DOHH2 (cell line): ENCODE measurements around the gene KCNIP1.

Experiments
- H3F3A ChIP-seq: fragments of 200-600 bp; sonication (generic), shearing (Covaris generic); 2 replicates; pipeline ENCODE4 v1.6.0; 2016; ENCODE audit warnings: antibody characterized with exemption, mild to moderate bottlenecking; ENCODE audit not compliant: control insufficient read depth, insufficient read depth
- H3K27ac ChIP-seq: fragments of 200-600 bp; sonication (generic); 2 replicates; pipeline ENCODE4 v1.5.1; 2014; ENCODE audit warnings: low read depth, mild to moderate bottlenecking, low read length, moderate library complexity
- H3K27me3 ChIP-seq: fragments of 200-600 bp; sonication (generic); 2 replicates; pipeline ENCODE4 v1.6.1; 2014; ENCODE audit warnings: mild to moderate bottlenecking, low read length, mixed read lengths; ENCODE audit not compliant: control insufficient read depth
- H3K36me3 ChIP-seq: fragments of 200-600 bp; sonication (generic); 2 replicates; pipeline ENCODE4 v1.6.1; 2014; ENCODE audit warnings: mild to moderate bottlenecking, low read length, moderate library complexity, mixed read lengths; ENCODE audit not compliant: control insufficient read depth
- H3K4me1 ChIP-seq: fragments of 200-600 bp; sonication (generic); 2 replicates; pipeline ENCODE4 v1.6.1; 2014; ENCODE audit warnings: mild to moderate bottlenecking, low read length, mixed read lengths; ENCODE audit not compliant: control insufficient read depth
- H3K4me2 ChIP-seq: fragments of 200-600 bp; sonication (generic); 2 replicates; pipeline ENCODE4 v1.6.0; 2014; ENCODE audit warnings: mild to moderate bottlenecking, low read length, moderate library complexity
- H3K4me3 ChIP-seq: fragments of 200-600 bp; sonication (generic); 2 replicates; pipeline ENCODE4 v1.5.1; 2014; ENCODE audit warnings: mild to moderate bottlenecking, low read length, mixed read lengths
- H3K79me2 ChIP-seq: fragments of 200-600 bp; sonication (generic); 2 replicates; pipeline ENCODE4 v1.6.1; 2014; ENCODE audit warnings: mild to moderate bottlenecking, low read length, mixed read lengths; ENCODE audit not compliant: control insufficient read depth
- H3K9me2 ChIP-seq: fragments of 200-600 bp; sonication (generic); replicated peaks from 2 replicates; pipeline ENCODE4 v1.6.1; 2014; ENCODE audit warnings: mild to moderate bottlenecking, low read length, mixed read lengths; ENCODE audit not compliant: control insufficient read depth
- H3K9me3 ChIP-seq: fragments of 200-600 bp; sonication (generic); 2 replicates; pipeline ENCODE4 v1.6.1; 2014; ENCODE audit warnings: antibody characterized with exemption, low read length, mixed read lengths; ENCODE audit not compliant: control insufficient read depth, insufficient read depth
- H4K20me1 ChIP-seq: fragments of 200-600 bp; sonication (generic); 2 replicates; pipeline ENCODE4 v1.6.0; 2014; ENCODE audit warnings: low read depth, mild to moderate bottlenecking, antibody characterized with exemption, low read length, moderate library complexity; ENCODE audit not compliant: control insufficient read depth, insufficient read depth
- EZH2phosphoT487 ChIP-seq: fragments of 200-600 bp; sonication (generic); IDR thresholded peaks from 2 replicates; pipeline ENCODE4 v1.6.1; 2017; ENCODE audit warnings: borderline replicate concordance, mild to moderate bottlenecking, antibody characterized with exemption, low read length, moderate library complexity, mixed read lengths
- TF ChIP-seq, protein P1 (sequence below): fragments of 200-600 bp; sonication (generic); IDR thresholded peaks from one replicate; pipeline ENCODE4 v1.5.1; 2014; ENCODE audit warnings: antibody characterized with exemption, mild to moderate bottlenecking, low read depth, low read length; ENCODE audit not compliant: poor library complexity, severe bottlenecking

Gene KCNIP1

GRCh38 chr5:170488570-170488969, 15.2 kb upstream of the KCNIP1 start:
- Histone ChIP-seq H3K9me3 (no peaks in the 10 kb centered on the region), H3K79me2 (no peaks in the 10 kb centered on the region), H3K36me3 (no peaks in the 10 kb centered on the region), H3K27me3 (no peaks in the 10 kb centered on the region), H3K27ac (no peak overlapping the region), H3K4me3 (no peak overlapping the region), H3K9me2 (no peaks in the 10 kb centered on the region), H3F3A (no peaks in the 10 kb centered on the region), H3K4me2 (no peak overlapping the region), H4K20me1 (no peaks in the 10 kb centered on the region), H3K4me1 (no peaks in the 10 kb centered on the region)
- TF ChIP-seq EZH2phosphoT487, result no peak
- TF ChIP-seq, protein P1, sequence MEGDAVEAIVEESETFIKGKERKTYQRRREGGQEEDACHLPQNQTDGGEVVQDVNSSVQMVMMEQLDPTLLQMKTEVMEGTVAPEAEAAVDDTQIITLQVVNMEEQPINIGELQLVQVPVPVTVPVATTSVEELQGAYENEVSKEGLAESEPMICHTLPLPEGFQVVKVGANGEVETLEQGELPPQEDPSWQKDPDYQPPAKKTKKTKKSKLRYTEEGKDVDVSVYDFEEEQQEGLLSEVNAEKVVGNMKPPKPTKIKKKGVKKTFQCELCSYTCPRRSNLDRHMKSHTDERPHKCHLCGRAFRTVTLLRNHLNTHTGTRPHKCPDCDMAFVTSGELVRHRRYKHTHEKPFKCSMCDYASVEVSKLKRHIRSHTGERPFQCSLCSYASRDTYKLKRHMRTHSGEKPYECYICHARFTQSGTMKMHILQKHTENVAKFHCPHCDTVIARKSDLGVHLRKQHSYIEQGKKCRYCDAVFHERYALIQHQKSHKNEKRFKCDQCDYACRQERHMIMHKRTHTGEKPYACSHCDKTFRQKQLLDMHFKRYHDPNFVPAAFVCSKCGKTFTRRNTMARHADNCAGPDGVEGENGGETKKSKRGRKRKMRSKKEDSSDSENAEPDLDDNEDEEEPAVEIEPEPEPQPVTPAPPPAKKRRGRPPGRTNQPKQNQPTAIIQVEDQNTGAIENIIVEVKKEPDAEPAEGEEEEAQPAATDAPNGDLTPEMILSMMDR, result no peak

DNA sequence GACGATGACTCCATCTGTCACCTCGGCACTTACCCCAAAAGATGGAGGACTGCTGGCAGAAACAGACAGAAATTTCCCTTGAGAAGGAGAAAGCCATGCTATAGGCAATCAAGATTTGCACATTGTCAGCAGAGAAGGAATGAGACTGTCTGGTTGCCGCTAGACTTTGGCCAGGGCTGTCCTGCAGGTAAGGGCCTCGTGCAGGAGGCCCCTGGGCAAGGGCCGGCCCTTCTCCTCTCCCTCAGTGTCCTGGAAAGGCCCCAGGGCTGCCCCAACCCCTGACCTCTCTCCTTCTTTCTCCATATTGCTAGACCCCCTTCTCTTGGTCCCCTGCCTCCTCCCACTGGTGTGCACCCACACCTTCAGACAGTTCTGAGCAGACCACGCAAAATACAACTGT, 14.6 kb upstream of the KCNIP1 start:
- TF ChIP-seq EZH2phosphoT487, result no peak
- TF ChIP-seq, protein P1, result no peak
- H3K36me3 ChIP-seq, result no peaks in the 10 kb centered on the region
- H4K20me1 ChIP-seq, result no peaks in the 10 kb centered on the region
- no peak overlapping the region for H3K4me2 ChIP-seq
- H3K9me2 ChIP-seq, result no peaks in the 10 kb centered on the region
- H3K4me1 ChIP-seq, result no peaks in the 10 kb centered on the region
- no peak overlapping the region for H3K27ac ChIP-seq
- no peak overlapping the region for H3K4me3 ChIP-seq
- H3K9me3 ChIP-seq, result no peaks in the 10 kb centered on the region
- no peaks in the 10 kb centered on the region for H3K79me2 ChIP-seq
- no peaks in the 10 kb centered on the region for H3F3A ChIP-seq
- no peaks in the 10 kb centered on the region for H3K27me3 ChIP-seq

- H3K4me2 ChIP-seq, result no peak overlapping the region
- no peaks in the 10 kb centered on the region for H4K20me1 ChIP-seq
- H3K9me2 ChIP-seq, result no peaks in the 10 kb centered on the region
- H3K79me2 ChIP-seq, result no peaks in the 10 kb centered on the region
- TF ChIP-seq, protein P1, result no peak
- no peak for TF ChIP-seq EZH2phosphoT487
- H3F3A ChIP-seq, result no peaks in the 10 kb centered on the region
- H3K4me1 ChIP-seq, result no peaks in the 10 kb centered on the region
- H3K4me3 ChIP-seq, result no peak overlapping the region
- H3K36me3 ChIP-seq, result no peaks in the 10 kb centered on the region
- no peak overlapping the region for H3K27ac ChIP-seq
- no peaks in the 10 kb centered on the region for H3K9me3 ChIP-seq
- H3K27me3 ChIP-seq, result peaks cover 3% of the 10 kb centered on the region
These were observed 13.4 kb upstream of the KCNIP1 start for GRCh38 chr5:170490381-170490780.

GRCh38 chr5:170491479-170491878, 12.3 kb upstream of the KCNIP1 start:
- no peaks in the 10 kb centered on the region for H3K36me3 ChIP-seq
- no peaks in the 10 kb centered on the region for H3K4me1 ChIP-seq
- H3K9me2 ChIP-seq, result no peaks in the 10 kb centered on the region
- TF ChIP-seq, protein P1, result no peak
- TF ChIP-seq EZH2phosphoT487, result no peak
- H4K20me1 ChIP-seq, result no peaks in the 10 kb centered on the region
- H3K4me3 ChIP-seq, result no peak overlapping the region
- H3K79me2 ChIP-seq, result no peaks in the 10 kb centered on the region
- no peaks in the 10 kb centered on the region for H3F3A ChIP-seq
- H3K27me3 ChIP-seq, result peaks cover 6% of the 10 kb centered on the region
- H3K27ac ChIP-seq, result no peak overlapping the region
- no peak overlapping the region for H3K4me2 ChIP-seq
- no peaks in the 10 kb centered on the region for H3K9me3 ChIP-seq
